Transverse colon (tissue), 4 donors: Measurements from ENCODE around the gene RELN. TPM values are rescaled to one million over a fixed set of nuclear protein-coding genes. Genes with fewer than 3 reads are reported as not detected.

Experiments used
- DNase-seq: peaks from one replicate; pipeline ENCODE4 v3.0.0-alpha.2; 2019
- H3K27ac ChIP-seq, 4 donors: fragments of 200-600 bp; sonication (generic); 2 replicates each; pipeline ENCODE4 v1.5.1; 2016 to 2018; ENCODE audit warnings: inconsistent platforms in 4 of 4
- H3K27me3 ChIP-seq: fragments of 200-600 bp; sonication (generic); 2 replicates; pipeline ENCODE4 v1.5.1; 2017; ENCODE audit warnings: inconsistent platforms
- H3K36me3 ChIP-seq, 4 donors: fragments of 200-600 bp; sonication (generic); 2 replicates each; pipeline ENCODE4 v1.5.1; 2017 to 2019; ENCODE audit warnings: inconsistent platforms in 4 of 4
- H3K4me1 ChIP-seq, 4 donors: fragments of 200-600 bp; sonication (generic); 2 replicates each; pipeline ENCODE4 v1.5.1; 2017 to 2020; ENCODE audit warnings: inconsistent platforms in 4 of 4
- H3K4me3 ChIP-seq, 4 donors: fragments of 200-600 bp; sonication (generic); 1 replicate in 1 of 4; 2 replicates in 3 of 4; pipeline versions ENCODE4 v1.5.1 to v1.6.1; 2017 to 2019; ENCODE audit warnings: inconsistent platforms in 4 of 4
- H3K9me3 ChIP-seq, 2 donors: fragments of 200-600 bp; sonication (generic); 2 replicates each; pipeline ENCODE4 v1.5.1; 2017 to 2019; ENCODE audit warnings: inconsistent platforms in 2 of 2
- CTCF ChIP-seq, 5 experiments: fragments of 200-600 bp in 3 of 5; fragments of 450-650 bp in 2 of 5; sonication (generic) in 3 of 5; IDR thresholded peaks; 1 replicate in 2 of 5; 2 replicates in 3 of 5; pipeline ENCODE4 v1.5.1; 2016 to 2017; ENCODE audit warnings: antibody characterized with exemption in 5 of 5, inconsistent platforms in 3 of 5, mild to moderate bottlenecking in 2 of 5, moderate library complexity in 1 of 5
- EP300 ChIP-seq: sonication (generic); formaldehyde crosslinking; IDR thresholded peaks from one replicate; pipeline ENCODE4 v1.6.1; 2017; ENCODE audit warnings: antibody characterized with exemption, low read depth
- POLR2A ChIP-seq: fragments of 450-650 bp; IDR thresholded peaks from one replicate; pipeline ENCODE4 v1.6.1; 2016; ENCODE audit warnings: antibody characterized with exemption, mild to moderate bottlenecking, moderate library complexity
- POLR2AphosphoS5 ChIP-seq, 3 donors: sonication (generic); formaldehyde crosslinking; IDR thresholded peaks; one replicate each; pipeline ENCODE4 v1.6.1; 2016; ENCODE audit warnings: antibody characterized with exemption in 3 of 3
- WGBS, 2 donors: methylation state at CpG; one replicate each; pipeline ENCODE4 v1.1.5; 2018; ENCODE audit warnings: low coverage in 1 of 2; 5-methylcytosine and 5-hydroxymethylcytosine counted together
- in situ Hi-C, 4 donors: fragments of 200-750 bp; cut with MboI; loops; one replicate each; pipeline versions ENCODE4 v1.15.0 to v1.15.1; 2017; ENCODE audit warnings: low sequenced_read_pairs in 3 of 4, low pct_ligation_motif_present in 1 of 4, low pct_unique_long_range_greater_than_20kb in 1 of 4
- intact Hi-C: fragments of 100-400 bp; cut with DNase I; formaldehyde crosslinking; loops from one replicate; pipeline ENCODE4 v1.15.1; 2023; ENCODE audit warnings: low total_unique reads
- total RNA-seq, 4 donors: library from RNA; depleted of rRNA; stranded (reverse); fragments of >200 nt; gene quantifications; one replicate each; pipeline ENCODE4 v1.1.0, GENCODE V29; 2016

Gene RELN
- total RNA-seq, 4 donors from 2014 or later = 1.00 to 2.7 (median 1.5) TPM; not detected in 1

GRCh38 chr7:103521937-103522336, 467.5 kb downstream of the RELN start:
- Histone ChIP-seq H3K36me3 (no peaks in the 10 kb centered on the region), H3K9me3 (no peaks in the 10 kb centered on the region), H3K27me3 (no peaks in the 10 kb centered on the region), H3K27ac (no peak overlapping the region), H3K4me1 (no peaks in the 10 kb centered on the region), H3K4me3 (no peak overlapping the region)
- WGBS, 2 donors = 81 to 82% methylated on average over 6 of the region's 6 CpGs
- TF ChIP-seq CTCF (IDR thresholded peaks at IDR 0.05) (no peak), POLR2AphosphoS5 (IDR thresholded peaks at IDR 0.05) (no peak), EP300 (no peak), POLR2A (no peak)
- intact Hi-C loops = no loop called here
- in situ Hi-C loops = no loop called here
- DNase-seq = no peak

DNA sequence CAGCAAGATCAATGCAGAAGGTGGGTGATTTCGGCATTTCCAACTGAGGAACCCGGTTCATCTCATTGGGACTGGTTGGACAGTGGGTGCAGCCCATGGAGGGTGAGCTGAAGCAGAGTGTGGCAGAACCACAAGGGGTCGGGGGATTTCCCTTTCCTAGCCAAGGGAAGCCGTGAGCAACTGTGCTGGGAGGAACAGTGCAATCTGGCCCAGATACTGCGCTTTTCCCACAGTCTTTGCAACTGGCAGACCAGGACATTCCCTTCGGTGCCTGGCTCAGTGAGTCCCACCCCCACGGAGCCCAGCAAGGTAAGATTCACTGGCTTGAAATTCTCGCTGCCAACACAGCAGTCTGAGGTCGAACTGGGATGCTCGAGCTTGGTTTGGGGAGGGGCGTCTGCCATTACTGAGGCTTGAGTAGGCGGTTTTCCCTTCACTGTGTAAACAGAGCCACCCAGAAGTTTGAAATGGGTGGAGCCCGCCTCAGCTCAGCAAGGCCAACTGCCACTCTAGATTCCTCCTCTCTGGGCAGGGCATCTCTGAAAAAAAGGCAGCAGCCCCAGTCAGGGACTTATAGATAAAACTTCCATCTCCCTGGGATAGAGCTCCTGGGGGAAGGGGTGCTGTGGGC, 484.8 kb downstream of the RELN start:
- in situ Hi-C loops = no loop called here
- Histone ChIP-seq H3K36me3 (no peaks in the 10 kb centered on the region), H3K27ac (no peak overlapping the region), H3K4me1 (no peaks in the 10 kb centered on the region), H3K9me3 (no peaks in the 10 kb centered on the region), H3K27me3 (no peaks in the 10 kb centered on the region), H3K4me3 (no peak overlapping the region)
- TF ChIP-seq POLR2A (no peak), CTCF (IDR thresholded peaks at IDR 0.05) (no peak), EP300 (no peak), POLR2AphosphoS5 (IDR thresholded peaks at IDR 0.05) (no peak)
- intact Hi-C loops = no loop called here
- WGBS, 2 donors = 82% methylated on average over 12 of the region's 13 CpGs; no CpG with 5 or more reads in 1 of the 2 donors
- DNase-seq = no peak

GRCh38 chr7:103501206-103501605, 488.3 kb downstream of the RELN start:
- H3K27me3 ChIP-seq = no peaks in the 10 kb centered on the region
- intact Hi-C loops (no loop called here), in situ Hi-C loops (no loop called here)
- TF ChIP-seq CTCF (IDR thresholded peaks at IDR 0.05) = no peak
- TF ChIP-seq POLR2AphosphoS5 (IDR thresholded peaks at IDR 0.05) = no peak
- no peak for TF ChIP-seq EP300
- TF ChIP-seq POLR2A = no peak
- no peaks in the 10 kb centered on the region for H3K4me1 ChIP-seq
- H3K27ac ChIP-seq = no peak overlapping the region
- WGBS, 2 donors = 83 to 88% methylated on average over 4 of the region's 4 CpGs
- no peaks in the 10 kb centered on the region for H3K36me3 ChIP-seq
- H3K4me3 ChIP-seq = no peak overlapping the region
- H3K9me3 ChIP-seq = no peaks in the 10 kb centered on the region
- no peak for DNase-seq

DNA sequence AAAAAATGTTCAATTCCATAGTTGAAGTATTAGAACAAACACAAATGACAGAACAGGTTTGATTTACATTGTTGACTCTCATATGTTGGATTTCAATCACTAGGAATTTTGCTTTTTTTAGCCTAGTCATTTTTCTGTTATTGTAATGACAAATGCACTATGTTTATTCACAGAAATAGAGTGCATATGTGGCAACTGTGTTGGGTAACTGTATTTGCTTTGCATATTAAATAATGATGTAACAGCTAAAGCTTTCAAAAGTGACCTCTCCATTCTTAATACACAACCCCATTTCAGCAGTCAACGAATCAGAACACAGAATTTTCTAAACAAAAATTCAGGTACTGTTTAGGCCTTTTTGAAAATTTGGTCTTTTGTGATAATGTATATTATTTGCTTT, 489.5 kb downstream of the RELN start:
- in situ Hi-C loops (no loop called here), intact Hi-C loops (no loop called here)
- H3K36me3 ChIP-seq = no peaks in the 10 kb centered on the region
- no peak for TF ChIP-seq CTCF (IDR thresholded peaks at IDR 0.05)
- no peak for TF ChIP-seq EP300
- no peak for TF ChIP-seq POLR2AphosphoS5 (IDR thresholded peaks at IDR 0.05)
- TF ChIP-seq POLR2A = no peak
- H3K4me3 ChIP-seq = no peak overlapping the region
- WGBS, 2 donors = 46 to 60% methylated on average over 1 of the region's 1 CpG
- H3K9me3 ChIP-seq = no peaks in the 10 kb centered on the region
- no peak overlapping the region for H3K27ac ChIP-seq
- no peaks in the 10 kb centered on the region for H3K4me1 ChIP-seq
- no peaks in the 10 kb centered on the region for H3K27me3 ChIP-seq
- DNase-seq = no peak
